ENCODE data around the gene DPF3.

DPF3 gene

DNA sequence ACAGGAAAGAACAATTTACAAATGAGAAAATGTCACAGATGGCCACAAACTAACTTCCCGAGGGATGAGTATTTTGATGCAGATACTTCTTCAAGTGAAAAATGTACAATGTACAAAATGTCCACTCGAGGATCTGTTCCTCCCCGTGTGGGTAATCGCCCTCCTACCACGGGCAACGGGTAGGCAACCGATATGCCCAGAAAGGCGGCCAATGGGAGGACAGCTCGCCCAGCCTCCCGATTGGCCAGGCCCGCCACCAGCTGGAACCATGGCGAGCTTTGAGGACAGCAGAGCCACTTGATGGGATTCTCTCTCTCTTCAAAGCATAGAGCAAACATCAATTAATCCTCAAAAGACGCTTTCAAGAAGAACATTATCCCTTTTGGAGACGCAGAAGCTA, 42.3 kb downstream of the DPF3 start:
- no peak overlapping the region for H4K91ac ChIP-seq (ENCODE audit: low read depth, low read length, poor library complexity)
- H3K14ac ChIP-seq (ENCODE audit: low read length) = no peak overlapping the region
- no peak overlapping the region for H3K4ac ChIP-seq (ENCODE audit: low read length)
- no peaks in the 10 kb centered on the region for H3K79me1 ChIP-seq (ENCODE audit: low read depth, low read length)
- no CpG with 5 or more reads among the region's 14 CpGs for WGBS, 2 donors (ENCODE audit: extremely low coverage in 2 of 2, insufficient read length in 2 of 2, insufficient replicate concordance in 1 of 2)
- H3K27ac ChIP-seq (replicated peaks; ENCODE audit: low read length) = no peak overlapping the region
- no peaks in the 10 kb centered on the region for H3K27me3 ChIP-seq (ENCODE audit: control insufficient read depth in 3 of 3, insufficient read depth in 3 of 3, low read depth in 1 of 3, low read length in 3 of 3)
- H3K18ac ChIP-seq (ENCODE audit: low read length) = no peak overlapping the region
- H3K9ac ChIP-seq (ENCODE audit: low read depth, low read length, poor library complexity) = no peak overlapping the region
- H4K8ac ChIP-seq (ENCODE audit: low read depth, low read length) = no peak overlapping the region
- H3K4me2 ChIP-seq (ENCODE audit: insufficient read depth, low read length, poor library complexity, severe bottlenecking) = no peak overlapping the region
- H2BK120ac ChIP-seq (ENCODE audit: low read depth, low read length) = no peak overlapping the region
- H2BK5ac ChIP-seq (ENCODE audit: low read length) = no peak overlapping the region
- no peak overlapping the region for H2BK12ac ChIP-seq (ENCODE audit: low read length)
- no peak for DNase-seq (ENCODE audit: low spot score)
- no peak overlapping the region for H3K4me3 ChIP-seq (ENCODE audit: low read length in 2 of 2)
- H2BK15ac ChIP-seq (ENCODE audit: low read length) = no peak overlapping the region
- H3K23ac ChIP-seq (ENCODE audit: low read depth, low read length, poor library complexity) = no peak overlapping the region
- no peaks in the 10 kb centered on the region for H3K36me3 ChIP-seq (replicated peaks in 1 of 2; ENCODE audit: control insufficient read depth in 2 of 2, insufficient read depth in 2 of 2, low read length in 2 of 2)
- no peak overlapping the region for H2AK5ac ChIP-seq (ENCODE audit: low read depth, low read length)
- H2AFZ ChIP-seq (ENCODE audit: low read length) = peak overlapping the region; percentile 7
- no peaks in the 10 kb centered on the region for H3K9me3 ChIP-seq (replicated peaks in 1 of 2; ENCODE audit: control insufficient read depth in 2 of 2, insufficient read depth in 1 of 2, low read depth in 1 of 2, low read length in 2 of 2)
- H3K4me1 ChIP-seq (ENCODE audit: control insufficient read depth in 2 of 2, insufficient read depth in 1 of 2, low read depth in 1 of 2, low read length in 2 of 2) = no peaks in the 10 kb centered on the region

DNA sequence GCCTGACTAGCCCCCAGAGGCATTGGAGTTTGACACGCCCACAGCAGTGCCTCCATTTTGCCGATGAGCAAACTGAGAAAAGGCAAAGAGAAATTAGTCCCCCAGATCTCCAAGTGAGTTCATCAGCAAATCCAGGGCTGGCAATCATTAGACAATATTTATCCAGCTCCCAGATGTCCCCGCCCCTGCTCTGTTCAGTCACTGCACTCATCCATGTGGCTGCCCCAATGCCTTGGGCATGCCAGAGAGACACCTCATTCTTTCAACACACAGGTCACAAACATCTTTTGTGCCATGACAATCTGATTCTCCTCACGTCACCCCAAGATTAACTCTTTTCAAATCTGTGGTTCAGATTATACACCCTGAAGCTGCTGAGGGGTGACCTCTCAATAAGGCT, 43.5 kb downstream of the DPF3 start:
- no peak overlapping the region for H4K8ac ChIP-seq (ENCODE audit: low read depth, low read length)
- no peak overlapping the region for H3K4ac ChIP-seq (ENCODE audit: low read length)
- H2BK5ac ChIP-seq (ENCODE audit: low read length) = no peak overlapping the region
- H2BK120ac ChIP-seq (ENCODE audit: low read depth, low read length) = no peak overlapping the region
- no peak overlapping the region for H3K4me2 ChIP-seq (ENCODE audit: insufficient read depth, low read length, poor library complexity, severe bottlenecking)
- no peaks in the 10 kb centered on the region for H3K4me1 ChIP-seq (ENCODE audit: control insufficient read depth in 2 of 2, insufficient read depth in 1 of 2, low read depth in 1 of 2, low read length in 2 of 2)
- H3K23ac ChIP-seq (ENCODE audit: low read depth, low read length, poor library complexity) = no peak overlapping the region
- no peak overlapping the region for H2AK5ac ChIP-seq (ENCODE audit: low read depth, low read length)
- no peaks in the 10 kb centered on the region for H3K27me3 ChIP-seq (ENCODE audit: control insufficient read depth in 3 of 3, insufficient read depth in 3 of 3, low read depth in 1 of 3, low read length in 3 of 3)
- H3K9me3 ChIP-seq (replicated peaks in 1 of 2; ENCODE audit: control insufficient read depth in 2 of 2, insufficient read depth in 1 of 2, low read depth in 1 of 2, low read length in 2 of 2) = no peaks in the 10 kb centered on the region
- no peak overlapping the region for H4K91ac ChIP-seq (ENCODE audit: low read depth, low read length, poor library complexity)
- H3K79me1 ChIP-seq (ENCODE audit: low read depth, low read length) = no peaks in the 10 kb centered on the region
- no peak for DNase-seq (ENCODE audit: low spot score)
- H3K18ac ChIP-seq (ENCODE audit: low read length) = no peak overlapping the region
- no peak overlapping the region for H3K27ac ChIP-seq (replicated peaks; ENCODE audit: low read length)
- H2BK12ac ChIP-seq (ENCODE audit: low read length) = no peak overlapping the region
- H3K4me3 ChIP-seq (ENCODE audit: low read length in 2 of 2) = no peak overlapping the region
- H3K36me3 ChIP-seq (replicated peaks in 1 of 2; ENCODE audit: control insufficient read depth in 2 of 2, insufficient read depth in 2 of 2, low read length in 2 of 2) = no peaks in the 10 kb centered on the region
- no peak overlapping the region for H2AFZ ChIP-seq (ENCODE audit: low read length)
- no peak overlapping the region for H3K9ac ChIP-seq (ENCODE audit: low read depth, low read length, poor library complexity)
- H3K14ac ChIP-seq (ENCODE audit: low read length) = peak overlapping the region; percentile 59
- no CpG with 5 or more reads among the region's 4 CpGs for WGBS, 2 donors (ENCODE audit: extremely low coverage in 2 of 2, insufficient read length in 2 of 2, insufficient replicate concordance in 1 of 2)
- H2BK15ac ChIP-seq (ENCODE audit: low read length) = no peak overlapping the region

DNA sequence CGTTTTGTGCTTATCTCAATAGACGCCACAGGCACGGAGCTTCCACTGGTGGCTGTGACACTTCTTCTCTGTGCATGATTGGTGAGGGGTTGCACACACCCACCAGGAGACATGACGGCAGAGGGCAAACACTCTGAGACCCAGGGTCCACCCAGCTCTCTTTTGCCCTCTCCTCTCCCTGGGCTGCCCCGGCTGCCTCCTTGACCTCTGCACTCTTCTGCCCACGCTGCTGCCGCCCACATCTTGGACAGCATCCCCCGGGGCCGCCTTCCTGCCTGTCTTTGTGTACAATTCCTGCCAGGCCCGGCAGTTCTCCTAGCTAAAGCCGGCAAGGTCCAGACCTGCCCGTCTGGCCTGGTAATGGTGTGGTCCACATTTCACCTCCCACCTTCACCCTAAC, 44.7 kb downstream of the DPF3 start:
- no peak overlapping the region for H2BK5ac ChIP-seq (ENCODE audit: low read length)
- H4K91ac ChIP-seq (ENCODE audit: low read depth, low read length, poor library complexity) = no peak overlapping the region
- H4K8ac ChIP-seq (ENCODE audit: low read depth, low read length) = no peak overlapping the region
- no peak overlapping the region for H3K14ac ChIP-seq (ENCODE audit: low read length)
- no peak overlapping the region for H3K18ac ChIP-seq (ENCODE audit: low read length)
- H2AK5ac ChIP-seq (ENCODE audit: low read depth, low read length) = no peak overlapping the region
- no peak overlapping the region for H2BK12ac ChIP-seq (ENCODE audit: low read length)
- peak overlapping the region; percentile 18 for H2AFZ ChIP-seq (ENCODE audit: low read length)
- H3K23ac ChIP-seq (ENCODE audit: low read depth, low read length, poor library complexity) = no peak overlapping the region
- no peaks in the 10 kb centered on the region for H3K36me3 ChIP-seq (replicated peaks in 1 of 2; ENCODE audit: control insufficient read depth in 2 of 2, insufficient read depth in 2 of 2, low read length in 2 of 2)
- no peaks in the 10 kb centered on the region for H3K9me3 ChIP-seq (replicated peaks in 1 of 2; ENCODE audit: control insufficient read depth in 2 of 2, insufficient read depth in 1 of 2, low read depth in 1 of 2, low read length in 2 of 2)
- H3K9ac ChIP-seq (ENCODE audit: low read depth, low read length, poor library complexity) = no peak overlapping the region
- no peak for DNase-seq (ENCODE audit: low spot score)
- no peak overlapping the region for H3K4ac ChIP-seq (ENCODE audit: low read length)
- H3K4me3 ChIP-seq (ENCODE audit: low read length in 2 of 2) = no peak overlapping the region
- no peaks in the 10 kb centered on the region for H3K4me1 ChIP-seq (ENCODE audit: control insufficient read depth in 2 of 2, insufficient read depth in 1 of 2, low read depth in 1 of 2, low read length in 2 of 2)
- no CpG with 5 or more reads among the region's 12 CpGs for WGBS, 2 donors (ENCODE audit: extremely low coverage in 2 of 2, insufficient read length in 2 of 2, insufficient replicate concordance in 1 of 2)
- H3K27me3 ChIP-seq (ENCODE audit: control insufficient read depth in 3 of 3, insufficient read depth in 3 of 3, low read depth in 1 of 3, low read length in 3 of 3) = no peaks in the 10 kb centered on the region
- no peak overlapping the region for H3K4me2 ChIP-seq (ENCODE audit: insufficient read depth, low read length, poor library complexity, severe bottlenecking)
- H2BK120ac ChIP-seq (ENCODE audit: low read depth, low read length) = no peak overlapping the region
- H3K79me1 ChIP-seq (ENCODE audit: low read depth, low read length) = no peaks in the 10 kb centered on the region
- no peak overlapping the region for H3K27ac ChIP-seq (replicated peaks; ENCODE audit: low read length)
- no peak overlapping the region for H2BK15ac ChIP-seq (ENCODE audit: low read length)

DNA sequence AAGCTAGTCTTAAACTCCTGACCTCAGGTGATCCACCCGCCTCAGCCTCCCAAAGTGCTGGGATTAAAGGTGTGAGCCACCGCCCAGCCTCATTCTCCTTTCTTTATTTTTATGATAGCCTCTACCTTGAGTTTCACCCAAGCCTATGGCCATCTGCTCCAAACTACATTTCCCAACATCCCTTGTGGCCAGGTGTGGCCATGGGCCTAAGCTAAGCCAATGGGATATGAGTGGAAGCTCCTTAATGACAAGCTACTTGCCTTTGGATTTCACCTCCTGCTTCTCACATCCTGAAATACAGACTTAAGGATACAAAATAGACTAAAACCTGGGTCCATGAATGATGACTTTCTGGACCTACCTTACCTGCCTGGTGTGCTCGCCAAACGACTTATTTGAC, 46.2 kb downstream of the DPF3 start:
- no peaks in the 10 kb centered on the region for H3K79me1 ChIP-seq (ENCODE audit: low read depth, low read length)
- H2BK12ac ChIP-seq (ENCODE audit: low read length) = no peak overlapping the region
- H3K4ac ChIP-seq (ENCODE audit: low read length) = no peak overlapping the region
- H3K18ac ChIP-seq (ENCODE audit: low read length) = no peak overlapping the region
- H2BK15ac ChIP-seq (ENCODE audit: low read length) = no peak overlapping the region
- no peak overlapping the region for H4K8ac ChIP-seq (ENCODE audit: low read depth, low read length)
- H3K9ac ChIP-seq (ENCODE audit: low read depth, low read length, poor library complexity) = no peak overlapping the region
- WGBS, 2 donors (ENCODE audit: extremely low coverage in 2 of 2, insufficient read length in 2 of 2, insufficient replicate concordance in 1 of 2) = no CpG with 5 or more reads among the region's 4 CpGs
- H3K14ac ChIP-seq (ENCODE audit: low read length) = no peak overlapping the region
- no peak overlapping the region for H3K23ac ChIP-seq (ENCODE audit: low read depth, low read length, poor library complexity)
- H3K27ac ChIP-seq (replicated peaks; ENCODE audit: low read length) = no peak overlapping the region
- no peaks in the 10 kb centered on the region for H3K27me3 ChIP-seq (ENCODE audit: control insufficient read depth in 3 of 3, insufficient read depth in 3 of 3, low read depth in 1 of 3, low read length in 3 of 3)
- no peaks in the 10 kb centered on the region for H3K36me3 ChIP-seq (replicated peaks in 1 of 2; ENCODE audit: control insufficient read depth in 2 of 2, insufficient read depth in 2 of 2, low read length in 2 of 2)
- no peaks in the 10 kb centered on the region for H3K4me1 ChIP-seq (ENCODE audit: control insufficient read depth in 2 of 2, insufficient read depth in 1 of 2, low read depth in 1 of 2, low read length in 2 of 2)
- DNase-seq (ENCODE audit: low spot score) = no peak
- H3K4me3 ChIP-seq (ENCODE audit: low read length in 2 of 2) = no peak overlapping the region
- H4K91ac ChIP-seq (ENCODE audit: low read depth, low read length, poor library complexity) = no peak overlapping the region
- H3K9me3 ChIP-seq (replicated peaks in 1 of 2; ENCODE audit: control insufficient read depth in 2 of 2, insufficient read depth in 1 of 2, low read depth in 1 of 2, low read length in 2 of 2) = no peaks in the 10 kb centered on the region
- H2AFZ ChIP-seq (ENCODE audit: low read length) = no peak overlapping the region
- H2AK5ac ChIP-seq (ENCODE audit: low read depth, low read length) = no peak overlapping the region
- H2BK120ac ChIP-seq (ENCODE audit: low read depth, low read length) = no peak overlapping the region
- H3K4me2 ChIP-seq (ENCODE audit: insufficient read depth, low read length, poor library complexity, severe bottlenecking) = no peak overlapping the region
- no peak overlapping the region for H2BK5ac ChIP-seq (ENCODE audit: low read length)

All from neuronal stem cell (in vitro differentiated cells).